Type B pancreatic cell (in vitro differentiated cells): ENCODE data around the gene EHD3. TPM values are rescaled to one million over a fixed set of nuclear protein-coding genes. Genes with fewer than 3 reads are reported as not detected.

Source experiments
- DNase-seq: peaks from one replicate; pipeline ENCODE4 v3.0.0; 2021; ENCODE audit warnings: mixed read lengths; ENCODE audit not compliant: unreplicated experiment; ENCODE audit errors: extremely low spot score
- H3K27ac Mint-ChIP-seq: 2 replicates; pipeline ENCODE4 v1.8.0; 2021; ENCODE audit warnings: mild to moderate bottlenecking, mixed read lengths
- H3K27me3 Mint-ChIP-seq: 2 replicates; pipeline ENCODE4 v1.8.0; 2021; ENCODE audit warnings: mixed read lengths
- H3K36me3 Mint-ChIP-seq: 2 replicates; pipeline ENCODE4 v1.8.0; 2021; ENCODE audit warnings: mixed read lengths
- H3K4me1 Mint-ChIP-seq: one replicate; pipeline ENCODE4 v1.8.0; 2021; ENCODE audit warnings: mixed read lengths; ENCODE audit not compliant: unreplicated experiment
- H3K4me3 Mint-ChIP-seq: 2 replicates; pipeline ENCODE4 v1.8.0; 2021; ENCODE audit warnings: mild to moderate bottlenecking, mixed read lengths
- H3K9me3 Mint-ChIP-seq: 2 replicates; pipeline ENCODE4 v1.8.0; 2021; ENCODE audit warnings: mixed read lengths
- total RNA-seq: library from RNA; stranded (reverse); gene quantifications from 2 replicates; pipeline ENCODE4 v1.2.1, GENCODE V29; 2021; ENCODE audit warnings: low replicate concordance
- TF ChIP-seq, protein P1 (sequence below): fragments of 200-600 bp; sonication (generic); conservative IDR thresholded peaks from 2 replicates; pipeline ENCODE4 v1.5.0; 2021; ENCODE audit warnings: antibody characterized with exemption, mild to moderate bottlenecking

EHD3 gene
- total RNA-seq, 1 donor from 2014 or later: 8.9 TPM

GRCh38 chr2:31240381-31241365, 6.7 kb downstream of the EHD3 start:
- H3K9me3 Mint-ChIP-seq: no peaks in the 10 kb centered on the region
- DNase-seq: peak; percentile 22

DNA sequence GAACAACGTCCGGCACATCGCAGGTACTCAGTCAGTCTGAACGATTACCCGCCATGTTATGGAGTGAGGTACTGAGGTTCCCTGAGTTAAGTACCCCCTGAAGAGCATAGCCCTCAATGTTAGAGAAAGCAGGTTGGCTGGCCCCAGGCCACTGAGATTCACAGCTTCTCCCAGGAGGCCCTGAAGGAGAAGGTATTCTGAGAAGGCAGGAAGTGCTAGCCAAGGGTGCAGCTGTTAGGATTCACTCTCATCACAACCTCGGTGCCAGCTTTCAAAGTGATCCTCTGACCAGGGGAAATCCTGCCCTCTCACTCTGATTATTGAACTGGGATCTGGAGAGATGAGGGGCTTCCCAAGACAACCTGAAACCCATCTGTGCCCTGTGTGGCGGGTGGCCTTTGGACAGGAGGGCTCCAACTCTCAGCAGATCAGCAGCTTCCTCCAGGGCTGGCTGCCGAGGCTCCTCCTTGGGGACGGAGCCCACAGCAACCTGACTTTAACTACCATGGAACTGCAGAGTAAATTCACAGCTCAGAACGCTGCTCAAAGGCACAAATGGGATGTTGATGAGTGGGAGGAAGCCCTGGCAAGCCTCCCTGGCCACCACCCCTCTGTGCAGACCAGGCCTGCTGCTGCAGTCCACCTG, 7.8 kb downstream of the EHD3 start:
- TF ChIP-seq, protein P1, sequence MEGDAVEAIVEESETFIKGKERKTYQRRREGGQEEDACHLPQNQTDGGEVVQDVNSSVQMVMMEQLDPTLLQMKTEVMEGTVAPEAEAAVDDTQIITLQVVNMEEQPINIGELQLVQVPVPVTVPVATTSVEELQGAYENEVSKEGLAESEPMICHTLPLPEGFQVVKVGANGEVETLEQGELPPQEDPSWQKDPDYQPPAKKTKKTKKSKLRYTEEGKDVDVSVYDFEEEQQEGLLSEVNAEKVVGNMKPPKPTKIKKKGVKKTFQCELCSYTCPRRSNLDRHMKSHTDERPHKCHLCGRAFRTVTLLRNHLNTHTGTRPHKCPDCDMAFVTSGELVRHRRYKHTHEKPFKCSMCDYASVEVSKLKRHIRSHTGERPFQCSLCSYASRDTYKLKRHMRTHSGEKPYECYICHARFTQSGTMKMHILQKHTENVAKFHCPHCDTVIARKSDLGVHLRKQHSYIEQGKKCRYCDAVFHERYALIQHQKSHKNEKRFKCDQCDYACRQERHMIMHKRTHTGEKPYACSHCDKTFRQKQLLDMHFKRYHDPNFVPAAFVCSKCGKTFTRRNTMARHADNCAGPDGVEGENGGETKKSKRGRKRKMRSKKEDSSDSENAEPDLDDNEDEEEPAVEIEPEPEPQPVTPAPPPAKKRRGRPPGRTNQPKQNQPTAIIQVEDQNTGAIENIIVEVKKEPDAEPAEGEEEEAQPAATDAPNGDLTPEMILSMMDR: no peak
- no peak for DNase-seq
- no peaks in the 10 kb centered on the region for H3K27me3 Mint-ChIP-seq
- H3K4me3 Mint-ChIP-seq: no peak overlapping the region
- no peaks in the 10 kb centered on the region for H3K9me3 Mint-ChIP-seq
- peaks cover 26% of the 10 kb centered on the region for H3K4me1 Mint-ChIP-seq
- no peak overlapping the region for H3K27ac Mint-ChIP-seq
- peaks cover 17% of the 10 kb centered on the region for H3K36me3 Mint-ChIP-seq

More at GRCh38 chr2:31240381-31241365, 6.7 kb downstream of the EHD3 start:
- TF ChIP-seq, protein P1: no peak
- H3K4me3 Mint-ChIP-seq: no peak overlapping the region
- no peaks in the 10 kb centered on the region for H3K27me3 Mint-ChIP-seq
- H3K27ac Mint-ChIP-seq: no peak overlapping the region
- H3K36me3 Mint-ChIP-seq: peaks cover 8% of the 10 kb centered on the region
- peaks cover 21% of the 10 kb centered on the region for H3K4me1 Mint-ChIP-seq

DNA sequence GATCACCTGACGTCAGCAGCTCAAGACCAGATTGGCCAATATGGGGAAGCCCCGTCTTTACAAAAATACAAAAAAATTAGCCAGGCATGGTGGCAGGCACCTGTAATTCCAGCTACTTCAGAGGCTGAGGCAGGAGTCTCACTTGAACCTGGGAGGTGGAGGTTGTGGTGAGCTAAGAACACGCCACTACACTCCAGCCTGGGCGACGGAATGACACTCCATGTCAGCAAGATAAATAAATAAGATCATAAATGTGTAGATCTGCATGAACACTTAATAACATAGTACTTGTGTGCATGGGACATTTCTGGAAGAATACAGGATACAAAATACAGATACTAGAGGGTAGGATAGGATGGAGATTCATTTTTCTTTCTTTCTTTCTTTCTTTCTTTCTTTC, 9.1 kb downstream of the EHD3 start:
- peaks cover 22% of the 10 kb centered on the region for H3K4me1 Mint-ChIP-seq
- H3K27ac Mint-ChIP-seq: no peak overlapping the region
- peaks cover 16% of the 10 kb centered on the region for H3K36me3 Mint-ChIP-seq
- no peak overlapping the region for H3K4me3 Mint-ChIP-seq
- TF ChIP-seq, protein P1: no peak
- DNase-seq: no peak
- H3K9me3 Mint-ChIP-seq: no peaks in the 10 kb centered on the region
- no peaks in the 10 kb centered on the region for H3K27me3 Mint-ChIP-seq

DNA sequence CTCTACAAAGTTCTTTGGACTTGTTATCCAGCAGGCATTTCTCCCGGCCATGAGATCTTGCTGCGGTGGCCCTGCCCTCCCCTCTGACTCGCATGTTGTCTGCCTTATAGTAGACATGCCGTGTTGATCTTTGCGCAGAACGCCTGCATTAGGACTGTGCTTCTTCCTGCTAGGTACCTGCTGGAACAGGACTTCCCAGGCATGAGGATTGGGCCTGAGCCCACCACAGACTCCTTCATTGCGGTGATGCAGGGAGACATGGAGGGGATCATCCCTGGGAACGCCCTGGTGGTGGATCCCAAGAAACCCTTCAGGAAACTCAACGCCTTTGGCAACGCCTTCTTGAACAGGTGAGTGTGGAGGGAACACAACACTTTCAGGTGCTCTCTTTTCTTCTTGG, 10.1 kb downstream of the EHD3 start:
- DNase-seq: peak; percentile 27
- no peak overlapping the region for H3K27ac Mint-ChIP-seq

DNA sequence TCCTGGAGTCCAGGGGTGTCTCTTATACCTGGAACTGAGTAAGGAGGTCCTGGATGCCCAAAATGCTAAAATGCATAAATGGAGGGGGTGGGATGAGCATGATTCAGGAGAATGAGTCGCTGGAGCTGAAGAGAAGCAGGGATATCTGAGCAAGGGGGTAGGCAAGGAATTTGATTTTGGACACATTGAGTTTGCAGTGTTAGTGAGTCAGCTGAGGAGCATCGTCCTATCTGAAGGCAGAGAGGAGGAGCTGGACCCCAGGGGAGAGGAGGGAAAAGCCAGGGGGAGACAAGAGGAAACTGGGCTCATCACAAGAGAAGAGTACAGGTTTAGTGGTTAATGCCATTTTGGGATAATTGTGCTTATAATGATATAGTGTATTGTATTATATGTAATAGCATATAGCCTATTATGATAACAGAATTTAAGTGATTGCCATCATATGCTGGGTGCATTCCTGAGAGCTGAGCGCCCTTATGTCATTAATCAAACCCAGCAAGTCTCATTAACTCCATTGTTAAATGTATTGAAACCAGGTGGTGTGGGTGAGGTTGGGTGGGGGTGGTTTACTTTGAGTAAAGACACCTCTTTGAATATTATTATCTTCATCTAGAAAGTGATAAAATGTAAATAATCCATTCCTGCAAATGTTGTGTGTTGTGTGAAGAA, 12.4 kb downstream of the EHD3 start:
- Mint-ChIP-seq H3K9me3 (no peaks in the 10 kb centered on the region), H3K27me3 (no peaks in the 10 kb centered on the region), H3K4me1 (peaks cover 9% of the 10 kb centered on the region), H3K27ac (no peak overlapping the region), H3K36me3 (peaks cover 13% of the 10 kb centered on the region), H3K4me3 (no peak overlapping the region)
- TF ChIP-seq, protein P1: no peak
- no peak for DNase-seq

More for the DNA sequence above, 10.1 kb downstream of the EHD3 start:
- Mint-ChIP-seq H3K9me3 (no peaks in the 10 kb centered on the region), H3K27me3 (no peaks in the 10 kb centered on the region), H3K4me1 (peaks cover 17% of the 10 kb centered on the region), H3K36me3 (peaks cover 13% of the 10 kb centered on the region), H3K4me3 (no peak overlapping the region)
- TF ChIP-seq, protein P1: no peak
